ENCODE measurements around the gene CD59. TPM values are rescaled to one million over a fixed set of nuclear protein-coding genes. Genes with fewer than 3 reads are reported as not detected.

The CD59 gene
- total and polyA plus RNA-seq, 2 of the 13 experiments (the other 11 are each of a cell fraction or from before 2014, with no cell fraction given), result 127 to 289 TPM

GRCh38 chr11:33767624-33768023 is 31.4 kb upstream of the CD59 start (continued):
- TF ChIP-seq ATF4 (CRISPR knock-in tag; IDR thresholded peaks at IDR 0.05) (no peak), AHDC1 (CRISPR knock-in tag; IDR thresholded peaks at IDR 0.05; ENCODE audit: borderline replicate concordance) (no peak), ZNF260 (CRISPR knock-in tag; IDR thresholded peaks at IDR 0.05; ENCODE audit: borderline replicate concordance, low read depth) (no peak), GLMP (CRISPR knock-in tag; IDR thresholded peaks at IDR 0.05; ENCODE audit: borderline replicate concordance) (no peak), SIN3B (IDR thresholded peaks at IDR 0.05; ENCODE audit: low read length) (no peak), ZNF577 (CRISPR knock-in tag; IDR thresholded peaks at IDR 0.05; ENCODE audit: borderline replicate concordance, low read depth) (no peak)

Measured in HepG2 (cell line).